Measurements from ENCODE around the gene FCHSD2. TPM values are rescaled to one million over a fixed set of nuclear protein-coding genes. Genes with fewer than 3 reads are reported as not detected.
A peak's percentile ranks its signal among the peaks of the same experiment; 100 is the strongest.

The FCHSD2 gene
- total RNA-seq (10 to 100 TPM; 18.6 to 68.5 (median 53.8) TPM), polyA plus RNA-seq (10 to 100 TPM; 28.8 to 67.3 TPM)
- long read RNA-seq, donor 1, partial matches to known transcripts, result 14 of 43 reads
- long read RNA-seq, donor 1, other reads (novel, unspliced or antisense), result 29 of 43 reads
- long read RNA-seq, donor 2, partial matches to known transcripts, result 5 of 8 reads
- long read RNA-seq, donor 2, other reads (novel, unspliced or antisense), result 0 of 8 reads
- long read RNA-seq, donor 3, transcript FCHSD2-204 (20 exons, 3,154 nt), result major isoform, 65 of 116 reads
- long read RNA-seq, donor 3, partial matches to known transcripts, result 16 of 116 reads
- long read RNA-seq, donor 3, other reads (novel, unspliced or antisense), result 35 of 116 reads

DNA sequence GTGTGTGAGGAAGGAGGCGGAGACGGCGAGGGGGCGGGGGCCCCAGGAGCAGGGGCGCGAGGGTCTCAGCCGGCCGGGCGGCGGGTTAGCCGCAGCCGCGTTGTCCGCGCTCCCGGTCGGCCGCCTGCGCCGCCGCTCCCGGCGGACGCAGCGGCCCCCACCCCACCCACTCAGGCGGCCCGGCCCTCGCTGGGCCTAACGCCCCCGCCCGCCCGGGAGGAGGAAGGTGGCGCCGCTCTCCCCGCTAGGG lies at the start of gene FCHSD2:
FCHSD2 (minus strand) TSS at position 191 of the 250 bp plus-strand sequence. CDS start 441 bp downstream, outside the sequence.
- WGBS, 3 donors, result 0 to 2% (median 1%) methylated on average over 11 to 35 of the region's 35 CpGs
- H3K4me1 ChIP-seq (ENCODE audit: insufficient read depth), result no peaks in the 10 kb centered on the region
- H3K9me3 ChIP-seq, result no peaks in the 10 kb centered on the region
- intact Hi-C loops (cut with DNase I), result loop anchor here in 2 of 4 donors (5.0 to 10.0 kb wide), 2 partner anchors 307 to 310 kb away; no protein-coding TSS in a partner anchor
- TF ChIP-seq, protein P1, sequence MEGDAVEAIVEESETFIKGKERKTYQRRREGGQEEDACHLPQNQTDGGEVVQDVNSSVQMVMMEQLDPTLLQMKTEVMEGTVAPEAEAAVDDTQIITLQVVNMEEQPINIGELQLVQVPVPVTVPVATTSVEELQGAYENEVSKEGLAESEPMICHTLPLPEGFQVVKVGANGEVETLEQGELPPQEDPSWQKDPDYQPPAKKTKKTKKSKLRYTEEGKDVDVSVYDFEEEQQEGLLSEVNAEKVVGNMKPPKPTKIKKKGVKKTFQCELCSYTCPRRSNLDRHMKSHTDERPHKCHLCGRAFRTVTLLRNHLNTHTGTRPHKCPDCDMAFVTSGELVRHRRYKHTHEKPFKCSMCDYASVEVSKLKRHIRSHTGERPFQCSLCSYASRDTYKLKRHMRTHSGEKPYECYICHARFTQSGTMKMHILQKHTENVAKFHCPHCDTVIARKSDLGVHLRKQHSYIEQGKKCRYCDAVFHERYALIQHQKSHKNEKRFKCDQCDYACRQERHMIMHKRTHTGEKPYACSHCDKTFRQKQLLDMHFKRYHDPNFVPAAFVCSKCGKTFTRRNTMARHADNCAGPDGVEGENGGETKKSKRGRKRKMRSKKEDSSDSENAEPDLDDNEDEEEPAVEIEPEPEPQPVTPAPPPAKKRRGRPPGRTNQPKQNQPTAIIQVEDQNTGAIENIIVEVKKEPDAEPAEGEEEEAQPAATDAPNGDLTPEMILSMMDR (IDR thresholded peaks at IDR 0.05), result no peak
- peak; percentile 8 for TF ChIP-seq POLR2A (IDR thresholded peaks at IDR 0.05)
- H3K27me3 ChIP-seq, result no peaks in the 10 kb centered on the region
- H3K4me3 ChIP-seq, result peak within 1 kb of the TSS; percentile 94
- H3K27ac ChIP-seq, result peak within 1 kb of the TSS; percentile 91 to 98
- no peaks in the 10 kb centered on the region for H3K36me3 ChIP-seq
- no peak for DNase-seq

GRCh38 chr11:73191151-73191550 lies 49.0 kb upstream of the FCHSD2 start:
- Histone ChIP-seq H3K36me3 (no peaks in the 10 kb centered on the region), H3K4me3 (no peak overlapping the region), H3K4me1 (ENCODE audit: insufficient read depth) (peaks cover 2% of the 10 kb centered on the region), H3K9me3 (no peaks in the 10 kb centered on the region), H3K27ac (no peak overlapping the region), H3K27me3 (no peaks in the 10 kb centered on the region)
- no peak for TF ChIP-seq POLR2A (IDR thresholded peaks at IDR 0.05)
- no peak for TF ChIP-seq EP300 (IDR thresholded peaks at IDR 0.05)
- TF ChIP-seq, protein P1 (IDR thresholded peaks at IDR 0.05), result no peak
- intact Hi-C loops (cut with DNase I), result no loop called here
- DNase-seq, result peak in 1 of 5 donors; percentile 18
- WGBS, 3 donors, result 71 to 85% (median 81%) methylated on average over 6 of the region's 6 CpGs

DNA sequence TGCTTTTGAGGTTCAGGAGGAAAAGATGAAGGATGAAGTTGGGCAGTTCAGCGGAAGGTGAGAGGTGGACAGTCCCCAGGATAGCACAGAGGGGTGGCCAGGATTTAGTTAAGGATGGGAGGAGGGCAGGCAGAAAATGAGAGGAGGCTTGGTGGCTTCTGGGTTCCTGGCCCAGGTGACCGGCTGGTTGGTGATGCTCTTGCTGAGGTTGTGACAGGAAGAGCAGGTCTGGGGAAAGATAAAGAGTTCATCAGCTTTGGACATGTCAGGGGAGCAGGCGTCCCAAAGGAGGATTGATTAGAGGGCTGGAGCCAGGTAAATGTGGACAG lies 48.4 kb upstream of the FCHSD2 start:
- Histone ChIP-seq H3K27ac (no peak overlapping the region), H3K4me3 (no peak overlapping the region), H3K4me1 (ENCODE audit: insufficient read depth) (peaks cover 3% of the 10 kb centered on the region), H3K36me3 (no peaks in the 10 kb centered on the region), H3K9me3 (no peaks in the 10 kb centered on the region), H3K27me3 (no peaks in the 10 kb centered on the region)
- DNase-seq, result no peak
- TF ChIP-seq POLR2A (IDR thresholded peaks at IDR 0.05), result no peak
- TF ChIP-seq EP300 (IDR thresholded peaks at IDR 0.05), result no peak
- TF ChIP-seq, protein P1 (IDR thresholded peaks at IDR 0.05), result no peak
- intact Hi-C loops (cut with DNase I), result no loop called here
- WGBS, 3 donors, result 97% methylated on average over 3 of the region's 3 CpGs

- WGBS, 3 donors, result 71 to 76% (median 75%) methylated on average over 5 of the region's 5 CpGs
- TF ChIP-seq POLR2A (IDR thresholded peaks at IDR 0.05) (no peak), EP300 (IDR thresholded peaks at IDR 0.05) (no peak)
- TF ChIP-seq, protein P1 (IDR thresholded peaks at IDR 0.05), result no peak
- intact Hi-C loops (cut with DNase I), result loop anchor here in 3 of 4 donors (5.0 to 10.0 kb wide), 3 partner anchors 47 to 95 kb away; no protein-coding TSS in a partner anchor
- Histone ChIP-seq H3K4me3 (no peak overlapping the region), H3K36me3 (no peaks in the 10 kb centered on the region), H3K9me3 (no peaks in the 10 kb centered on the region), H3K27me3 (no peaks in the 10 kb centered on the region), H3K27ac (no peak overlapping the region), H3K4me1 (ENCODE audit: insufficient read depth) (peaks cover 7% of the 10 kb centered on the region)
- no peak for DNase-seq
Observed at GRCh38 chr11:73189723-73190556, 47.8 kb upstream of the FCHSD2 start.
